Skeletal muscle cell (primary cell): Measurements from ENCODE around the gene PHIP.
"Not testable (repeated sequence)": the region's sequence is repeated elsewhere in the genome, so short reads cannot be mapped to it uniquely, and the experiment has no call there.

Experiments
- DNase-seq: peaks from one replicate; pipeline ENCODE4 v3.0.0-alpha.2; 2010; ENCODE audit warnings: low read depth
- H3K4me3 ChIP-seq: 2 replicates; pipeline ENCODE4 v1.5.1; 2011; ENCODE audit warnings: low read depth, mild to moderate bottlenecking, control low read depth, low read length, moderate library complexity

PHIP gene

GRCh38 chr6:79078075-79078969, at the start of gene PHIP:
Gene PHIP, minus strand, starts transcription at chr6:79078254. Its CDS starts 186 bp downstream, at chr6:79078068.
- peak; percentile 98 for DNase-seq
- H3K4me3 ChIP-seq: peak within 1 kb of the TSS; percentile 76

- no peak for DNase-seq
- H3K4me3 ChIP-seq: no peak overlapping the region
These were observed 49.6 kb upstream of the PHIP start for GRCh38 chr6:79127660-79128059.

DNA sequence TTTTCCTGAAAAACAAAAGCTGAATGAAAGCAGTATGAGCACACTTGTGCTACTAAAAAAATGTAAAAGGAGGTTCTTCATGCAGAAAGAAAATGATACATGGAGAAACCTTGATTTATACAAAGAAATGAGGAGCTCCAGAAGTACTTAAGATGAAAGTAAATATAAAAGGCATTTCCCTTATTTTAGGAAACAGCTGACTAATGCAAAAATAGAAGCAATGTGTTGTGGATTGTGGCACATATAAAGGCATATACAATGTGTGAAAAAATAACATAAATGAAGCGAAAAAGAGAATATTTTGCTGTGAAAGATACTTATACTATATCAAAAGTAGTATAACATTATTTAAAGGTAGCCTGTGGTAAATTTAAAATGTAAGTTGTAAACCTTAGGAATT, 41.2 kb upstream of the PHIP start:
- H3K4me3 ChIP-seq: no peak overlapping the region
- no peak for DNase-seq

DNA sequence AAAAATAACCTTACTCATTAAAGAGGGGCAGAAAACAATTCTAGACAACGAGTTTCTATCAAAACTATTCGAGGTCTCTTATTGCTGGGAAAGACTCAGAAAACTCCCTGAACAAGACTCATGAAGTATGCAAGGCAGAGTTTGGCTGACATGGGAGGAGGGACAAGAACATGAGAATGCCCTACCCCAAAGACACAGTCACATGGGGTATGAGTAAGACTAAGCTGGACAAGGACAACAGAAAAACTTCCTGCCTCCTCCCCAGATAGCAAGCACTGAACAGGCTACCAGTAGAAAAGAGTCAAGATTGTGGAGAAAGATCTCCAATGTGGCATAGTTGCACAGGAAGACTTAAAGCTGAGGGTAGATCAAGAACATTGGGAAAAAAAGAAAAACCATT, 39.7 kb upstream of the PHIP start:
- DNase-seq: no peak

DNA sequence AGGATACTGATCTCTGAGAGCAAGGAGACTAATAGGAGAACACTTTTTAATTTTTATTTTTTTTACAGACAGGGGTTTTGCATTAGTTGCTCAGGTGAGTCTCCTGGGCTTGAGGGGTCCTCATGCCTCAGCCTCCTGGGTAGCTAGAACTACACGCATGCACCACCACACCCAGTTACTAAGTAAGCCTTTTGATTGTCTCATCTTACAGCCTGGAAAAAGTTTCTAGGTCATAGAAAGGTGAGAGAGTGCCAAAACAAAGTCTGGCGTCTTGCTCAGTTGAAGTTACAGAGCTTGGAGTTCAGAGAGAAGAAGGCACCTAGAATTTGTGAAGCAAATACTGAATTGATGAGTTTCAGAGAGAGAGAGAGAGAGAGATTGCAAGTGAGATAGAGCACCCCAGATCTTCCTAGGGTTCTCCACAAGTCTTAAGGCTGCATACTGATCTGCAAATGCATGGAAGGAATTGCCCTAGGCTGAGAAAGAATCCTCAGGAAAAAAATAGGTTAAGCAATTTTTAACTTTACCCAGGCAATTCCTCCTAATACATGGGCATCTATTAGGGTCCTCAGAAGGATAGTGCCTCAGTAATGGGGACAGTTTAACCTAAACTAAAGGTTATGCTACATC, 37.6 kb upstream of the PHIP start:
- no peak for DNase-seq
- H3K4me3 ChIP-seq: no peak overlapping the region

More for the DNA sequence above, 39.7 kb upstream of the PHIP start:
- no peak overlapping the region for H3K4me3 ChIP-seq

DNA sequence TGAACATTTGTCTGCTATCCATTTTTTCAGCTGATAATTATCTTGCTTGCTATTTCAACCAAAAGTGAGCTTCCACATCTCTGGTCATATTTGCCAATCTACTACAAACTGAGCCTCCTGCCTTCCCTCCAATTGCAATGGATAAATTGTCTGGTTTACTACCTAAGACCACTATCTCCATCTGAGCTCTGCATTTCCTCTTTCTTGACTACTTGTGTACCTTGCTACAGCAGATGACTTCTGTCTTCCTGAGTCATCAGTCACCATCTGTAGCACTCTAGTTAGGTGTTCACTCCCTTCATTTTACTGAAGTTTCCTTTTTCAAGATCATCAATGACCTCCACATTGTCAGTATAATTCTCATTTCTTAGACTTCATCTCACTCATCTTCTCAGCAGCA, 33.5 kb upstream of the PHIP start:
- no peak overlapping the region for H3K4me3 ChIP-seq
- no peak for DNase-seq

- DNase-seq: no peak
These were observed 23.1 kb upstream of the PHIP start for GRCh38 chr6:79101164-79101563.

GRCh38 chr6:79100304-79100703, 22.2 kb upstream of the PHIP start:
- DNase-seq: no peak
- H3K4me3 ChIP-seq: no peak overlapping the region

More at GRCh38 chr6:79101164-79101563, 23.1 kb upstream of the PHIP start:
- no peak overlapping the region for H3K4me3 ChIP-seq

DNA sequence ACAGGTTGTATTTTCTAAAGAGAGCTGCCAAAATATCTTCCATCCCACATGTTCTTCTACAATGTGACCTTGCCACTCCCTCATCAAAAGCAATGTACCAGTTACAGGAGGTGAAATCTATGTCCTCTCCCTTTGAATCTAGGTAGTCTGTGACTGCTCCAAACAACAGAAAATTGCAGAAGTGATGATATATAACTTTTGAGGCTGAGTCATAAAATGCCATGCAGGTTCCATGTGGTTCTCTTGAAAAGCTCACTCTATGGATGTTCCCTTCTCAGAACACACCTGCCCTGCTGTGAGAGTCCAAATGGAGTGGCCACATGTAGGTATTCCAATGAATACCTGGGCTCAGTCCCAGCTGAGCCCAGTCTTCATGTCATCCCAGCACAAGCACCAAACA, 16.9 kb upstream of the PHIP start:
- DNase-seq: no peak
- no peak overlapping the region for H3K4me3 ChIP-seq

GRCh38 chr6:79091801-79092200, 13.7 kb upstream of the PHIP start:
- DNase-seq, H3K4me3 ChIP-seq: not testable (repeated sequence)

DNA sequence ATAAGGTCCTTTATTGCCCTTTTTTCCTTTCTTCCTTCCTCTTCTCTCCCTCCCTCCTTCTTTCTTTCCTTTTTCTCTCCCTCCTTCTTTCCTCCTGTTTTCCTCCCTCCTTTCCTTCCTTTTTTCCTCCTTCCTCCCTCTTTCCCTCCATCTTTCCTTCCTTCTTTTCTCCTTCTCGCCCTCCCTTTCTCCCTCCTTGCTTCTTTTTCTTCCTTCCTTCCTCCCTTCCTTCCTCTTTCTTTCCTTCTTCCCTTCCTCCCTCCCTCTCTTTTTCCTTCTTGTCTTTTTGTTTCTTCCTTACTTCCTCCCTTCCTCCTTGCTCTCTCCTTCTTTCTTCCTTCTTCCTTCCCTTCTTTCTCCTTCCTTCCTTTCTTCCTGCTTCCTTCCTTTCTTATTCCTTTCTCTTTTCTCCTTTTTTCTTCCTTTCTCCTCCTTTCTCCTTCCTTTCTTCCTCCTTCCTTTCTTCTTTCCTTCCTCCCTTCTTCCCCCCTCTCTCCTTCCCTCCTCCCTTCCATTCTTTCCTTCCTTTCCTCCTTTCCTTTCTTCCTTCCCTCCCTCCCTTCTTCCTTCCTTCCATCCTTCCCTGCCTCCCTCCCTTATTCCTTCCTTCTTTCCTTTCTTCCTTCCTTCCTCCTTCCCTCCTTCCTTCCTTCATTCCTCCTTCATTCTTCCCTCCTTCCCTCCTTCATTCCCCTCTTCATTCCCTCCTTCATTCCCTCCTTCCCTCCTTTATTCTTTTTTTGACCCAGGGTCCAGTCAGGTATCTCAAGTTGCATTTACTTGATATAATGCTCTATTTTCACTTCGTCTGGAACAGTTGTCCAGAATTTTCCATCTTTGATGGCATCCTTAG, 11.7 kb upstream of the PHIP start:
- H3K4me3 ChIP-seq: no peak overlapping the region
- DNase-seq: no peak

- DNase-seq: no peak
- H3K4me3 ChIP-seq: no peak overlapping the region
These were observed 6.6 kb upstream of the PHIP start for GRCh38 chr6:79084693-79085092.

- H3K4me3 ChIP-seq: no peak overlapping the region
- DNase-seq: no peak
These were observed 4.2 kb upstream of the PHIP start for GRCh38 chr6:79082304-79082703.

GRCh38 chr6:79081663-79082062, 3.6 kb upstream of the PHIP start:
- DNase-seq: no peak
- H3K4me3 ChIP-seq: no peak overlapping the region

DNA sequence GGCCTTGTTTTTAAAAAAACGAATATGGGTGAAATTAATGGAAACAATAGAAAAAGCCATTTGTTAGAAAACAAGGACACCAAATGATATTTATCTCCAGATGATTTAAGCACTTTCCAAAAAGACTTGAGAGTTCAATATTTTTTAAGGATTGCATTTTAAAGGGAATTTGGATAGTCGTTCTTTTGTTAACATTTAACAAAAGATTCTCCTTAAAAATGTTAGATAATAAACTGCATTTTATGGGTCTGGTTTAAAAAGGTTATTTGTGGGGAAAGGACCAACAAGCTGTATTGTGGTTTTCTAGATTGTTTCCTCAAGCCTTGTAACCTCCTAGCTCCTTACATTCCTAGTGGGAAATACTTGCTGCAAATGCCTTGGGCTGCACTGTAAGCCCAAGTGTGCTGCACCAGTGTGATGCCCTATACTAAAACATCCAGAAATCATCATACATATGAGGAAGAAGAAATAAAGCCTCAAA, 1.5 kb upstream of the PHIP start:
- H3K4me3 ChIP-seq: peak overlapping the region; percentile 76
- no peak for DNase-seq

DNA sequence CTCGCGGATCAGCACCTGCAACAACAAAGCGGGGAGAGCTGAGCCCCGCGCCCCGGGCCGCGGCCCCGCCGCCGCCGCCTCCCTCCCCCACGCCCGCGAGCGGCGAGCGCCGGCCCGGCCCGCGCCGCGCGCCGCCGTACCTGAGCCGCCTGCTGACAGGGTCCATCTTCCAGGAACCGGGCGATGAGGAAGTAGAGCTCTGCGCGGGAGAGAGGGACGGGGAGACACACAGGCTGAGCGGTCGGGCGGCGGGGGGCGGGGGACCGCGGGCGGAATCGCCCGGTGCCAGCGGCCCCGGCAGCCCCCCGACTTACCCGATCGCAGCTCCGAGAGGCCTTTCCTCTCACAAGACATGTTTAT, 359 bp downstream of the PHIP start:
- DNase-seq: no peak
- H3K4me3 ChIP-seq: peak overlapping the region; percentile 76

DNA sequence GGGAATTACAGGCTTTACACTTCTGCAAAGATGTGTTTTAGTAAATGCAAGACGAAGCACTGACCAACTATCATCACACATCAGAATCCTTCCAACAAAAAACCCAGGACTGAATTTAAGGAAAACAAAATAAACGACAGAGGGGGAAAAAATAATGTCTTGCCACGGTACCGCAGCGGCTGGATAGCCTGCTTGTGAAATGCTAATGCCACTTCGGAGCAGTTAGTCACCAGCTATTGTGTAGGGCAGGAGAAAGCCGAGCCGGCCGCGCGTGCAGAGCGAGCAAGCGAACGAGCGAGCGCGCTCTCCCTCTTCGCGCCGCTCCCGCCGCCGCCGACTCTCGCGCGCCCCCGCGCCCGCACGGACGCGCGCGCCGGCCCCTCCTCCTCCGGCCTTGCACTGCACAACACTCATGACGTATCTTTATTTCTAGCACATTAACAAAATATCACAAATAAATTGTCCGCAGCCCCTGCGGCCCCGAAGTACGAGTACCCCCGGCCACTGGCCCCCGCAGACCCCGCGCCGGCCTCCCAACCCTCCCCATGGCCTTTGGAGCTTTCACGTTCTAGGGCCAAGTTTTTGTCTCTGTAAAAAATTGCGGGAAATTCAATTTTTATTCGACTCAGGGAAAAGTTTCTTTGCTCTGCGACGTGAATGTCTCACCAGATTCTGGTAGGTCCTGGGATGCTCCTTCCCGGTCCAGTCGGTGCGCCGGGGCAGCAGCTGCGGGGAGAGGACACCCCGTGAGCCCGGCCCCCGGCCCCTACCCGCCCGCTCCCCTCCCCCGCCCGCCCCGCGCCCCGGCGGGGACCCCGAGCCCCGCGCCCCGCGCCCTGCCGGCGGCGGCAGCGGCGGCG, 1.0 kb downstream of the PHIP start:
- peak overlapping the region; percentile 76 for H3K4me3 ChIP-seq
- DNase-seq: peak; percentile 91

GRCh38 chr6:79076160-79076559, 1.9 kb downstream of the PHIP start:
- peak overlapping the region; percentile 48 for H3K4me3 ChIP-seq
- no peak for DNase-seq

GRCh38 chr6:79073888-79074287, 4.2 kb downstream of the PHIP start:
- H3K4me3 ChIP-seq: no peak overlapping the region
- DNase-seq: no peak
